SKM-1 treated with dmso at 0.1 percent for 144 hours (cell line): ENCODE results near the gene GPR12.

Source experiments
- DNase-seq: peaks from one replicate; lab custom pipeline; 2025; ENCODE audit not compliant: unreplicated experiment; lab: John Stamatoyannopoulos, UW

The GPR12 gene

GRCh38 chr13:26705536-26705935 lies 55.0 kb downstream of the GPR12 start:
- no peak for DNase-seq
